Caco-2 (cell line): ENCODE measurements around the gene CRTC1. TPM values are rescaled to one million over a fixed set of nuclear protein-coding genes. Genes with fewer than 3 reads are reported as not detected.

Experiments
- BruUV-seq: library from RNA; stranded (reverse); fragments of 400-500 nt; replicated peaks from 2 replicates; lab custom pipeline; 2021; lab: Mats Ljungman, UMichigan
- CTCF ChIA-PET: fragments of 300-600 bp; sonication (Branson Sonifier 250); formaldehyde crosslinking; loops from one replicate; lab custom pipeline; 2022; ENCODE audit warnings: antibody characterized with exemption; lab: Charles Lee
- POLR2A ChIA-PET: fragments of 300-600 bp; sonication (Branson Sonifier 250); formaldehyde crosslinking; loops from one replicate; lab custom pipeline; 2022; ENCODE audit warnings: antibody characterized with exemption; lab: Charles Lee
- DNase-seq, 2 experiments: peaks; one replicate each; pipeline versions ENCODE4 v3.0.0 to v3.0.0-alpha.2; 2020 to 2022
- H3K27me3 ChIP-seq: replicated peaks from 2 replicates; pipeline ENCODE4 v1.6.0; 2011; ENCODE audit warnings: low read length; ENCODE audit not compliant: control insufficient read depth, insufficient read depth
- H3K36me3 ChIP-seq: 2 replicates; pipeline ENCODE4 v1.5.1; 2011; ENCODE audit warnings: low read length; ENCODE audit not compliant: control insufficient read depth, insufficient read depth
- H3K4me1 ChIP-seq: fragments of 250-450 bp; sonication (Bioruptor Pico); 2 replicates; pipeline ENCODE4 v1.5.1; 2020; ENCODE audit warnings: mild to moderate bottlenecking
- H3K4me3 ChIP-seq: 2 replicates; pipeline ENCODE4 v1.5.1; 2011; ENCODE audit warnings: low read depth, mild to moderate bottlenecking, control low read depth, low read length
- H3K9me3 ChIP-seq: fragments of 250-450 bp; sonication (Bioruptor Pico); 2 replicates; pipeline ENCODE4 v1.5.1; 2020; ENCODE audit warnings: mild to moderate bottlenecking, moderate library complexity
- H3K27ac Mint-ChIP-seq: one replicate; pipeline ENCODE4 v1.8.0; 2022; ENCODE audit warnings: mixed read lengths; ENCODE audit not compliant: unreplicated experiment
- H3K27me3 Mint-ChIP-seq: one replicate; pipeline ENCODE4 v1.8.0; 2022; ENCODE audit warnings: mixed read lengths; ENCODE audit not compliant: insufficient read depth, unreplicated experiment
- H3K36me3 Mint-ChIP-seq: one replicate; pipeline ENCODE4 v1.8.0; 2022; ENCODE audit warnings: mild to moderate bottlenecking, mixed read lengths; ENCODE audit not compliant: insufficient read depth, unreplicated experiment
- H3K4me1 Mint-ChIP-seq: one replicate; pipeline ENCODE4 v1.8.0; 2022; ENCODE audit warnings: low read depth, mixed read lengths; ENCODE audit not compliant: unreplicated experiment
- H3K4me3 Mint-ChIP-seq: one replicate; pipeline ENCODE4 v1.8.0; 2022; ENCODE audit warnings: mild to moderate bottlenecking, moderate library complexity, mixed read lengths; ENCODE audit not compliant: unreplicated experiment
- H3K9me3 Mint-ChIP-seq: one replicate; pipeline ENCODE4 v1.8.0; 2022; ENCODE audit warnings: mixed read lengths; ENCODE audit not compliant: unreplicated experiment
- CTCF ChIP-seq, 2 experiments: fragments of 200-600 bp in 1 of 2; IDR thresholded peaks; 1 replicate in 1 of 2; 2 replicates in 1 of 2; pipeline versions ENCODE4 v1.5.1 to v1.8.0; 2011 to 2022; ENCODE audit warnings: antibody characterized with exemption in 1 of 2, control low read depth in 1 of 2, inconsistent platforms in 1 of 2, low read depth in 1 of 2, low read length in 1 of 2, mild to moderate bottlenecking in 1 of 2, moderate library complexity in 1 of 2; ENCODE audit not compliant: insufficient read depth in 1 of 2, severe bottlenecking in 1 of 2, unreplicated experiment in 1 of 2
- intact Hi-C: fragments of 100-400 bp; cut with micrococcal nuclease; formaldehyde crosslinking; loops from one replicate; pipeline ENCODE4 v1.10.0; 2022; ENCODE audit not compliant: unreplicated experiment
- total RNA-seq: library from RNA; stranded (reverse); gene quantifications from 2 replicates; pipeline ENCODE4 v1.2.3, GENCODE V29; 2022

Gene CRTC1
- total RNA-seq, 1 experiment from 2014 or later = 13.8 TPM

- Mint-ChIP-seq H3K9me3 (no peaks in the 10 kb centered on the region), H3K27me3 (no peaks in the 10 kb centered on the region), H3K4me3 (no peak overlapping the region), H3K36me3 (peaks cover 1% of the 10 kb centered on the region), H3K4me1 (no peaks in the 10 kb centered on the region), H3K27ac (no peak overlapping the region)
- Histone ChIP-seq H3K9me3 (no peaks in the 10 kb centered on the region), H3K4me3 (no peak overlapping the region), H3K4me1 (no peaks in the 10 kb centered on the region), H3K36me3 (no peaks in the 10 kb centered on the region; the same call in 1 of the 2 replicates), H3K27me3 (no peaks in the 10 kb centered on the region)
- intact Hi-C loops = no loop called here
- TF ChIP-seq CTCF (IDR thresholded peaks at IDR 0.05; ENCODE audit: insufficient read depth in 1 of 2, low read depth in 1 of 2, low read length in 1 of 2, severe bottlenecking in 1 of 2, unreplicated experiment in 1 of 2) = no peak
- no peak for DNase-seq
- no TSS peak for BruUV-seq
- POLR2A ChIA-PET = no interaction called here
- CTCF ChIA-PET = no interaction called here
Observed at GRCh38 chr19:18754501-18754900, 71.0 kb downstream of the CRTC1 start.

- Histone ChIP-seq H3K4me1 (no peaks in the 10 kb centered on the region), H3K9me3 (no peaks in the 10 kb centered on the region), H3K4me3 (no peak overlapping the region), H3K27me3 (no peaks in the 10 kb centered on the region), H3K36me3 (no peaks in the 10 kb centered on the region; the same call in 1 of the 2 replicates)
- Mint-ChIP-seq H3K36me3 (peaks cover 9% of the 10 kb centered on the region), H3K9me3 (no peaks in the 10 kb centered on the region), H3K4me1 (no peaks in the 10 kb centered on the region), H3K4me3 (no peak overlapping the region), H3K27ac (no peak overlapping the region), H3K27me3 (no peaks in the 10 kb centered on the region)
- no peak for DNase-seq
- intact Hi-C loops = no loop called here
- ChIA-PET CTCF (no interaction called here), POLR2A (no interaction called here)
- no peak for TF ChIP-seq CTCF (IDR thresholded peaks at IDR 0.05; ENCODE audit: insufficient read depth in 1 of 2, low read depth in 1 of 2, low read length in 1 of 2, severe bottlenecking in 1 of 2, unreplicated experiment in 1 of 2)
- no TSS peak for BruUV-seq
Observed at GRCh38 chr19:18756896-18757295, 73.4 kb downstream of the CRTC1 start.

DNA sequence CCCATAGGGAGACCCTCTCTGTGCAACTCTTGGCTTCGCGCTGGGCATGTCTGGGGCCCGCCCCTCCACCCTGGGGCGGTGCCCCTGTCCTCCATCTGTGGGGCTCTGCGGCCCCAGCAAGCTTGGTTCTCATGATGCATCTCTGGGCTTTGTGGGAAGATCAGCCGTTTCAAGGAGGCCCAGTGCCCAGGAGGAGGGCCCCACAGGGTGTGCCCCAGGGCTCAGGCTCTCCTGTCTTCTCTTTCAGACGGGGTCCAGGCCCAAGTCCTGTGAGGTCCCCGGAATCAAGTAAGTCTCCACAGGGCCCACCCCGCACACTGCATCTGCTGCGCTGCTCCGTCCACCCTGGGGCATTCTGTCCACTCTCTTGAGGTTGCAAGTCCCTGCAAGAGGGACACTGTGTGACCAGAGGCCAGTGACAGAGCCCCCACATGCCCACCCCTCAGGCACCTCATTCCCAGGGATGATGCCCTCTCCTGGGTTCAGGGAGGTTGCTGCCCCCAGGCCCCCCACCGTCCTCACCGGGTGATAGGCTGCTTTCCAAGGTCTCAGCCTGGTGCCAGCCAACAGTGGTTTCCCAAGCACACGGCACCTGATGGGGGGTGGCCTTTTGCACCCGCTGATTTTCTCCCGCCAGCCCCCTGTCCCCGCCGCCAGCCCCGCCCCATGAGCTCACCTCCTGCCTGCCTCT is 76.0 kb downstream of the CRTC1 start:
- BruUV-seq = no TSS peak
- H3K9me3 Mint-ChIP-seq = no peaks in the 10 kb centered on the region
- H3K27me3 Mint-ChIP-seq = no peaks in the 10 kb centered on the region
- Histone ChIP-seq H3K9me3 (no peaks in the 10 kb centered on the region), H3K36me3 (no peaks in the 10 kb centered on the region), H3K4me3 (no peak overlapping the region), H3K4me1 (no peaks in the 10 kb centered on the region), H3K27me3 (no peaks in the 10 kb centered on the region)
- intact Hi-C loops = no loop called here
- POLR2A ChIA-PET = interaction anchor here (0.6 kb wide), 1 partner anchor 64 kb away, joined by 5 read pairs; no protein-coding TSS in a partner anchor
- H3K4me3 Mint-ChIP-seq = no peak overlapping the region
- peaks cover 19% of the 10 kb centered on the region for H3K36me3 Mint-ChIP-seq
- no peak overlapping the region for H3K27ac Mint-ChIP-seq
- no peak for TF ChIP-seq CTCF (IDR thresholded peaks at IDR 0.05; ENCODE audit: insufficient read depth in 1 of 2, low read depth in 1 of 2, low read length in 1 of 2, severe bottlenecking in 1 of 2, unreplicated experiment in 1 of 2)
- DNase-seq = no peak
- CTCF ChIA-PET = no interaction called here
- H3K4me1 Mint-ChIP-seq = no peaks in the 10 kb centered on the region
